Hypothalamus (tissue), 51 donors: Measurements from ENCODE around the gene TBP.
"Not testable (repeated sequence)": the region's sequence is repeated elsewhere in the genome, so short reads cannot be mapped to it uniquely, and the experiment has no call there.

ENCODE experiments used
- DNase-seq, 51 donors: peaks; one replicate each; lab custom pipeline; 2025; lab: John Stamatoyannopoulos, UW

Gene TBP

GRCh38 chr6:170597278-170597677 is 43.1 kb downstream of the TBP start:
- no peak for DNase-seq

GRCh38 chr6:170605574-170606259 is 51.5 kb downstream of the TBP start:
- no peak for DNase-seq

GRCh38 chr6:170609225-170609624 is 55.1 kb downstream of the TBP start:
- not testable (repeated sequence) for DNase-seq

- DNase-seq: not testable (repeated sequence)
Measured at GRCh38 chr6:170612256-170612804, 58.2 kb downstream of the TBP start.

- DNase-seq: not testable (repeated sequence)
Measured at GRCh38 chr6:170616020-170616554, 61.9 kb downstream of the TBP start.
